ENCODE results near the gene UQCC2. TPM values are rescaled to one million over a fixed set of nuclear protein-coding genes. Genes with fewer than 3 reads are reported as not detected.
A peak's percentile ranks its signal among the peaks of the same experiment; 100 is the strongest.

UQCC2 gene
- total RNA-seq (10 to 100 TPM in 1 of 2 donors, 1 to 10 TPM in 1; 7.8 to 55.4 TPM), polyA plus RNA-seq (100 to 1,000 TPM in 1 of 2 donors, 10 to 100 TPM in 1; 40.8 to 141 TPM)
- long read RNA-seq, donor 1, full-length matches to known transcripts = 184 of 184 reads
- long read RNA-seq, donor 1, partial matches to known transcripts = 0 of 184 reads
- long read RNA-seq, donor 1, other reads (novel, unspliced or antisense) = 0 of 184 reads
- long read RNA-seq, donor 2, full-length matches to known transcripts = 80 of 80 reads
- long read RNA-seq, donor 2, partial matches to known transcripts = 0 of 80 reads
- long read RNA-seq, donor 2, other reads (novel, unspliced or antisense) = 0 of 80 reads
- long read RNA-seq, donor 3, full-length matches to known transcripts = 106 of 106 reads
- long read RNA-seq, donor 3, partial matches to known transcripts = 0 of 106 reads
- long read RNA-seq, donor 3, other reads (novel, unspliced or antisense) = 0 of 106 reads
- long read RNA-seq, donor 4, full-length matches to known transcripts = 110 of 110 reads
- long read RNA-seq, donor 4, partial matches to known transcripts = 0 of 110 reads
- long read RNA-seq, donor 4, other reads (novel, unspliced or antisense) = 0 of 110 reads
- long read RNA-seq, donor 5, full-length matches to known transcripts = 227 of 227 reads
- long read RNA-seq, donor 5, partial matches to known transcripts = 0 of 227 reads
- long read RNA-seq, donor 5, other reads (novel, unspliced or antisense) = 0 of 227 reads

- Histone ChIP-seq H3K4me3 (peak within 1 kb of the TSS; percentile 91), H3K9me3 (ENCODE audit: control insufficient read depth in 4 of 4, insufficient read depth in 3 of 4, low read length in 3 of 4) (no peaks in the 10 kb centered on the region), H3K27me3 (ENCODE audit: control insufficient read depth in 3 of 3, insufficient read depth in 3 of 3, low read length in 2 of 3) (no peaks in the 10 kb centered on the region), H3K27ac (ENCODE audit: low read depth in 1 of 2, low read length in 1 of 2) (peak within 1 kb of the TSS; percentile 91 to 97), H3K4me1 (ENCODE audit: control insufficient read depth in 5 of 5, insufficient read depth in 5 of 5, low read length in 5 of 5) (peaks cover 6 to 31% (median 10%) of the 10 kb centered on the region in 5 donors), H3K36me3 (ENCODE audit: control insufficient read depth in 4 of 4, insufficient read depth in 4 of 4, low read length in 4 of 4) (peaks cover 0 to 8% (median 3%) of the 10 kb centered on the region in 4 donors), H3K9ac (ENCODE audit: insufficient read depth in 1 of 2, low read length in 2 of 2) (peak within 1 kb of the TSS in 1 of 2 donors; percentile 62)
- WGBS, 2 donors = 1 to 3% methylated on average over 66 to 73 of the region's 73 CpGs
- ATAC-seq (ENCODE audit: insufficient read depth, low FRiP score) (peak; percentile 93), DNase-seq (peak; percentile 98 to 99 (median 99))
- TF ChIP-seq CTCF (IDR thresholded peaks at IDR 0.05; ENCODE audit: control extremely low read depth, extremely low read depth) = peak; percentile 76
Observed at GRCh38 chr6:33711140-33712129, at the start of gene UQCC2. UQCC2 (minus strand) TSS chr6:33711700; CDS start chr6:33711686, 14 bp downstream.

GRCh38 chr6:33759887-33760629, 48.6 kb upstream of the UQCC2 start:
- H3K27ac ChIP-seq (ENCODE audit: low read depth in 1 of 2, low read length in 1 of 2) = no peak overlapping the region
- no peak overlapping the region for H3K9ac ChIP-seq (ENCODE audit: insufficient read depth in 1 of 2, low read length in 2 of 2)
- no peaks in the 10 kb centered on the region for H3K27me3 ChIP-seq (ENCODE audit: control insufficient read depth in 3 of 3, insufficient read depth in 3 of 3, low read length in 2 of 3)
- H3K9me3 ChIP-seq (ENCODE audit: control insufficient read depth in 4 of 4, insufficient read depth in 3 of 4, low read length in 3 of 4) = no peaks in the 10 kb centered on the region
- no peaks in the 10 kb centered on the region for H3K36me3 ChIP-seq (ENCODE audit: control insufficient read depth in 4 of 4, insufficient read depth in 4 of 4, low read length in 4 of 4)
- no peak overlapping the region for H3K4me3 ChIP-seq
- no peak for TF ChIP-seq CTCF (IDR thresholded peaks at IDR 0.05; ENCODE audit: control extremely low read depth, extremely low read depth)
- ATAC-seq (ENCODE audit: insufficient read depth, low FRiP score) = no peak
- DNase-seq = no peak
- H3K4me1 ChIP-seq (ENCODE audit: control insufficient read depth in 5 of 5, insufficient read depth in 5 of 5, low read length in 5 of 5) = peaks cover 0 to 52% (median 17%) of the 10 kb centered on the region in 5 donors
- WGBS, 2 donors = 88 to 92% methylated on average over 9 of the region's 9 CpGs

GRCh38 chr6:33758815-33759216, 47.3 kb upstream of the UQCC2 start:
- Histone ChIP-seq H3K9me3 (ENCODE audit: control insufficient read depth in 4 of 4, insufficient read depth in 3 of 4, low read length in 3 of 4) (no peaks in the 10 kb centered on the region), H3K9ac (ENCODE audit: insufficient read depth in 1 of 2, low read length in 2 of 2) (peak overlapping the region in 1 of 2 donors; percentile 38), H3K4me1 (ENCODE audit: control insufficient read depth in 5 of 5, insufficient read depth in 5 of 5, low read length in 5 of 5) (peaks cover 0 to 52% (median 17%) of the 10 kb centered on the region in 5 donors), H3K27me3 (ENCODE audit: control insufficient read depth in 3 of 3, insufficient read depth in 3 of 3, low read length in 2 of 3) (no peaks in the 10 kb centered on the region), H3K36me3 (ENCODE audit: control insufficient read depth in 4 of 4, insufficient read depth in 4 of 4, low read length in 4 of 4) (no peaks in the 10 kb centered on the region), H3K4me3 (no peak overlapping the region), H3K27ac (ENCODE audit: low read depth in 1 of 2, low read length in 1 of 2) (no peak overlapping the region)
- TF ChIP-seq CTCF (IDR thresholded peaks at IDR 0.05; ENCODE audit: control extremely low read depth, extremely low read depth) = no peak
- peak; percentile 75 to 93 (median 90) for DNase-seq
- 38 to 67% methylated on average over 7 of the region's 7 CpGs for WGBS, 2 donors
- no peak for ATAC-seq (ENCODE audit: insufficient read depth, low FRiP score)
